Stomach (tissue), 4 donors: Measurements from ENCODE around the gene CPE.

ENCODE experiments used
- CTCF ChIP-seq, 7 experiments: fragments of 450-650 bp in 4 of 7; fragments of 200-600 bp in 3 of 7; sonication (generic) in 3 of 7; IDR thresholded peaks; one replicate each; pipeline ENCODE4 v1.5.1; 2016 to 2019; ENCODE audit warnings: antibody characterized with exemption in 7 of 7, control low read depth in 2 of 7, mild to moderate bottlenecking in 1 of 7
- EP300 ChIP-seq: sonication (generic); formaldehyde crosslinking; IDR thresholded peaks from one replicate; pipeline ENCODE4 v1.6.1; 2017; ENCODE audit warnings: antibody characterized with exemption
- POLR2A ChIP-seq, 4 donors: fragments of 450-650 bp; IDR thresholded peaks; one replicate each; pipeline ENCODE4 v1.6.1; 2016; ENCODE audit warnings: antibody characterized with exemption in 4 of 4, control low read depth in 2 of 4, mild to moderate bottlenecking in 1 of 4, moderate library complexity in 1 of 4
- POLR2AphosphoS5 ChIP-seq, 3 donors: sonication (generic); formaldehyde crosslinking; IDR thresholded peaks; one replicate each; pipeline ENCODE4 v1.6.1; 2016; ENCODE audit warnings: antibody characterized with exemption in 3 of 3

GRCh38 chr4:165382640-165383039, 3.8 kb downstream of the CPE start:
- TF ChIP-seq CTCF (IDR thresholded peaks at IDR 0.05) (no peak), POLR2A (IDR thresholded peaks at IDR 0.05) (no peak), POLR2AphosphoS5 (IDR thresholded peaks at IDR 0.05) (no peak), EP300 (no peak)
